GM12878 (cell line): ENCODE results near the gene ELF2. TPM values are rescaled to one million over a fixed set of nuclear protein-coding genes. Genes with fewer than 3 reads are reported as not detected.

Experiments used
- ATAC-seq: fragments of 200-7000 bp; cut with Tn5 transposase; 3 replicates; pipeline ENCODE4 v1.9.1; 2020; ENCODE audit warnings: mild to moderate bottlenecking, moderate library complexity
- BruUV-seq: library from RNA; stranded (reverse); fragments of 400-500 nt; replicated peaks from 2 replicates; lab custom pipeline; 2021; lab: Mats Ljungman, UMichigan
- CTCF ChIA-PET: fragments of 300-600 bp; sonication (Branson Sonifier 250); formaldehyde crosslinking; extraction: SDS; loops from one replicate; lab custom pipeline; 2021; ENCODE audit warnings: inconsistent platforms; lab: Yijun Ruan, JAX
- POLR2A ChIA-PET: fragments of 350-600 bp; formaldehyde crosslinking; extraction: SDS; loops from one replicate; lab custom pipeline; 2021; ENCODE audit warnings: inconsistent platforms; lab: Charles Lee
- RAD21 ChIA-PET: fragments of 300-600 bp; sonication (Branson Sonifier 250); formaldehyde crosslinking; loops from one replicate; lab custom pipeline; 2023; ENCODE audit warnings: antibody characterized with exemption; ENCODE audit not compliant: unreplicated experiment; lab: Charles Lee
- SMC1A ChIA-PET: fragments of 300-600 bp; sonication (Branson Sonifier 250); formaldehyde crosslinking; loops from one replicate; lab custom pipeline; 2023; ENCODE audit not compliant: unreplicated experiment, uncharacterized antibody; lab: Charles Lee
- DNase-seq: peaks from one replicate; pipeline ENCODE4 v3.0.0-alpha.2; 2011; ENCODE audit warnings: low read depth, low spot score
- FAIRE-seq: peaks from 3 replicates; lab custom pipeline; 2011; peaks lifted over from hg19 to GRCh38; lab: Jason Lieb, UNC
- H2AFZ ChIP-seq: 2 replicates; pipeline ENCODE4 v1.6.0; 2011; ENCODE audit warnings: low read depth, low read length, control low read depth; ENCODE audit not compliant: control insufficient read depth
- H3K27ac ChIP-seq: 2 replicates; pipeline ENCODE4 v1.5.1; 2011; ENCODE audit warnings: control low read depth; ENCODE audit not compliant: control insufficient read depth, insufficient read depth
- H3K27me3 ChIP-seq, 2 experiments: replicated peaks in 1 of 2; 2 replicates each; pipeline versions ENCODE4 v1.6.0 to v1.6.1; 2011; ENCODE audit warnings: low read length in 1 of 2; ENCODE audit not compliant: control insufficient read depth in 2 of 2, insufficient read depth in 2 of 2
- H3K36me3 ChIP-seq, 2 experiments: 2 replicates each; pipeline ENCODE4 v1.5.1; 2011; ENCODE audit warnings: low read length in 1 of 2; ENCODE audit not compliant: control insufficient read depth in 2 of 2, insufficient read depth in 2 of 2
- H3K4me1 ChIP-seq: 2 replicates; pipeline ENCODE4 v1.6.1; 2011; ENCODE audit warnings: mild to moderate bottlenecking, low read length, moderate library complexity, mixed read lengths; ENCODE audit not compliant: control insufficient read depth, insufficient read depth
- H3K4me2 ChIP-seq: 2 replicates; pipeline ENCODE4 v1.6.0; 2011; ENCODE audit warnings: control low read depth; ENCODE audit not compliant: control insufficient read depth, insufficient read depth
- H3K4me3 ChIP-seq: fragments of 200-600 bp; sonication (generic); 2 replicates; pipeline ENCODE4 v1.5.1; 2016
- H3K79me2 ChIP-seq: 2 replicates; pipeline ENCODE4 v1.6.0; 2011; ENCODE audit warnings: low read length; ENCODE audit not compliant: control insufficient read depth, insufficient read depth
- H3K9ac ChIP-seq: 2 replicates; pipeline ENCODE4 v1.8.0; 2011; ENCODE audit warnings: low read length, control low read depth, mixed read lengths; ENCODE audit not compliant: control insufficient read depth, insufficient read depth
- H3K9me3 ChIP-seq: replicated peaks from 3 replicates; pipeline ENCODE4 v1.5.1; 2011; ENCODE audit warnings: mild to moderate bottlenecking, low read length; ENCODE audit not compliant: control insufficient read depth, insufficient read depth
- H4K20me1 ChIP-seq: 2 replicates; pipeline ENCODE4 v1.6.0; 2011; ENCODE audit not compliant: control insufficient read depth, insufficient read depth
- BHLHE40 ChIP-seq, 2 experiments: fragments of 450-650 bp in 1 of 2; IDR thresholded peaks; 2 replicates each; pipeline ENCODE4 v1.6.1; 2011 to 2017; ENCODE audit warnings: low read depth in 2 of 2, borderline replicate concordance in 1 of 2, improper control_type of control experiment in 1 of 2, low read length in 1 of 2, mild to moderate bottlenecking in 1 of 2
- BMI1 ChIP-seq: fragments of 450-650 bp; IDR thresholded peaks from 2 replicates; pipeline ENCODE4 v1.6.1; 2016; ENCODE audit warnings: mild to moderate bottlenecking, moderate library complexity, borderline replicate concordance
- CREB1 ChIP-seq: IDR thresholded peaks from 2 replicates; pipeline ENCODE4 v1.6.1; 2012; ENCODE audit warnings: low read depth, mild to moderate bottlenecking, inconsistent platforms
- CREM ChIP-seq: IDR thresholded peaks from 2 replicates; pipeline ENCODE4 v1.6.1; 2014; ENCODE audit warnings: antibody characterized with exemption, low read depth
- CUX1 ChIP-seq: IDR thresholded peaks from 2 replicates; pipeline ENCODE4 v1.6.1; 2012; ENCODE audit warnings: improper control_type of control experiment, low read depth, low read length; ENCODE audit not compliant: insufficient replicate concordance
- EP300 ChIP-seq, 2 experiments: fragments of 150-350 bp in 1 of 2; IDR thresholded peaks; 2 replicates each; pipeline ENCODE4 v1.6.1; 2011 to 2012; ENCODE audit warnings: low read depth in 2 of 2, low read length in 2 of 2, borderline replicate concordance in 1 of 2, improper control_type of control experiment in 1 of 2, inconsistent platforms in 1 of 2; ENCODE audit not compliant: control insufficient read depth in 1 of 2
- FOS ChIP-seq: IDR thresholded peaks from 3 replicates; pipeline ENCODE4 v1.6.1; 2011; ENCODE audit warnings: borderline replicate concordance; ENCODE audit not compliant: insufficient read length; ENCODE audit errors: extremely low read depth
- IRF3 ChIP-seq: fragments of 450-650 bp; IDR thresholded peaks from 2 replicates; pipeline ENCODE4 v1.6.1; 2014; ENCODE audit warnings: mild to moderate bottlenecking
- MTA2 ChIP-seq: fragments of 450-650 bp; IDR thresholded peaks from 2 replicates; pipeline ENCODE4 v1.6.1; 2016; ENCODE audit warnings: low read depth, mild to moderate bottlenecking, moderate library complexity
- SP1 ChIP-seq: IDR thresholded peaks from one replicate; pipeline ENCODE4 v1.6.1; 2011; ENCODE audit warnings: low read depth, low read length
- TARDBP ChIP-seq: IDR thresholded peaks from 2 replicates; pipeline ENCODE4 v1.6.1; 2016; ENCODE audit warnings: borderline replicate concordance
- ZNF274 ChIP-seq: IDR thresholded peaks from one replicate; pipeline ENCODE4 v1.8.0; 2011; ENCODE audit not compliant: insufficient read length, insufficient read depth
- ZNF592 ChIP-seq: fragments of 450-650 bp; IDR thresholded peaks from 2 replicates; pipeline ENCODE4 v1.6.1; 2017; ENCODE audit warnings: mild to moderate bottlenecking, moderate library complexity
- ZZZ3 ChIP-seq: IDR thresholded peaks from 2 replicates; pipeline ENCODE4 v1.6.1; 2011; ENCODE audit warnings: low read depth; ENCODE audit not compliant: control insufficient read depth, insufficient read length
- WGBS: methylation state at CpG from one replicate; pipeline ENCODE4 v1.1.6; 2016; ENCODE audit warnings: low lambda C conversion rate; ENCODE audit not compliant: insufficient replicate concordance, insufficient coverage; ENCODE audit errors: missing lambda C conversion rate; 5-methylcytosine and 5-hydroxymethylcytosine counted together
- in situ Hi-C: fragments of 300-500 bp; cut with MboI; formaldehyde crosslinking; loops from 9 replicates; pipeline ENCODE4 v1.14.3; 2018; ENCODE audit warnings: mixed read lengths
- intact Hi-C: fragments of 100-400 bp; cut with micrococcal nuclease; formaldehyde crosslinking; loops from one replicate; pipeline ENCODE4 v1.14.2; 2022; ENCODE audit not compliant: unreplicated experiment
- polyA plus RNA-seq, 11 experiments: library from polyadenylated mRNA; depleted of rRNA in 4 of 11; unstranded in 6 of 11; stranded (reverse) in 5 of 11; fragments of >200 nt; fragmentation: Nextera tagmentation in 4 of 11; fragmentation: Illumina TruSeq in 1 of 11; extraction: Ambion mirVana in 4 of 11; extraction: Trizol in 1 of 11; gene quantifications; 1 replicate in 1 of 11; 2 replicates in 10 of 11; pipeline versions ENCODE4 v1.2.1 to v1.2.3, GENCODE V29; 2011 to 2016; ENCODE audit warnings: inconsistent platforms in 2 of 11, missing spikeins in 2 of 11, low read depth in 1 of 11
- total RNA-seq, 4 experiments: library from RNA; depleted of rRNA in 3 of 4; stranded (reverse); fragments of >200 nt in 3 of 4; fragmentation: Illumina TruSeq in 1 of 4; extraction: Trizol in 1 of 4; gene quantifications; 2 replicates each; pipeline versions ENCODE4 v1.2.1 to v1.2.3, GENCODE V29; 2013 to 2021

Gene ELF2
- total and polyA plus RNA-seq, 10 of the 15 experiments (the other 5 are each of a cell fraction or from before 2014, with no cell fraction given) = 10.5 to 30.1 (median 20.5) TPM

- H3K9me3 ChIP-seq = no peaks in the 10 kb centered on the region
- no peaks in the 10 kb centered on the region for H3K4me1 ChIP-seq
- intact Hi-C loops = no loop called here
- SMC1A ChIA-PET = interaction anchor here (0.6 to 2.7 kb wide), 8 partner anchors 10 to 142 kb away, joined by 3 to 7 read pairs (median 5); no protein-coding TSS in a partner anchor
- no peaks in the 10 kb centered on the region for H3K27me3 ChIP-seq
- WGBS = 90% methylated on average over 1 of the region's 1 CpG
- no peaks in the 10 kb centered on the region for H3K36me3 ChIP-seq
- H4K20me1 ChIP-seq = no peaks in the 10 kb centered on the region
- no peak overlapping the region for H3K4me2 ChIP-seq
- POLR2A ChIA-PET = interaction anchor here (0.6 to 1.3 kb wide), 3 partner anchors 10 to 67 kb away, joined by 3 read pairs; no protein-coding TSS in a partner anchor
- CTCF ChIA-PET = interaction anchor here (0.7 to 1.3 kb wide), 9 partner anchors 10 to 503 kb away, joined by 3 to 5 read pairs (median 3); no protein-coding TSS in a partner anchor
- ATAC-seq (no peak), DNase-seq (no peak), FAIRE-seq (no peak)
- in situ Hi-C loops = no loop called here
- no peak overlapping the region for H3K27ac ChIP-seq
- RAD21 ChIA-PET = interaction anchor here (1.0 to 2.0 kb wide), 2 partner anchors 13 to 72 kb away, joined by 3 to 5 read pairs; no protein-coding TSS in a partner anchor
- H3K9ac ChIP-seq = no peak overlapping the region
- H2AFZ ChIP-seq = no peak overlapping the region
- no TSS peak for BruUV-seq
- H3K79me2 ChIP-seq = no peaks in the 10 kb centered on the region
- H3K4me3 ChIP-seq = no peak overlapping the region
- no peak for TF ChIP-seq ZZZ3
- no peak for TF ChIP-seq TARDBP
- TF ChIP-seq EP300 (IDR thresholded peaks at IDR 0.05; ENCODE audit: borderline replicate concordance in 1 of 2, control insufficient read depth in 1 of 2, low read depth in 2 of 2, low read length in 2 of 2) = no peak
- no peak for TF ChIP-seq CREM
- no peak for TF ChIP-seq CUX1
- TF ChIP-seq FOS = no peak
- TF ChIP-seq ZNF592 = no peak
- no peak for TF ChIP-seq BMI1
- no peak for TF ChIP-seq SP1
- TF ChIP-seq CREB1 = no peak
- no peak for TF ChIP-seq ZNF274
- no peak for TF ChIP-seq IRF3
- TF ChIP-seq BHLHE40 (IDR thresholded peaks at IDR 0.05; ENCODE audit: borderline replicate concordance in 1 of 2, low read depth in 2 of 2, low read length in 1 of 2) = no peak
- TF ChIP-seq MTA2 = no peak
Measured at GRCh38 chr4:139154538-139154937, 22.5 kb downstream of the ELF2 start.
